HG02610 (cell line): ENCODE data around the gene MAP2K7.
"Not testable (repeated sequence)": the region's sequence is repeated elsewhere in the genome, so short reads cannot be mapped to it uniquely, and the experiment has no call there.

Experiments used
- ATAC-seq: cut with Tn5 transposase; IDR thresholded peaks from one replicate; pipeline ENCODE4 v1.9.1; 2021; ENCODE audit warnings: mild to moderate bottlenecking, moderate library complexity; ENCODE audit not compliant: unreplicated experiment

MAP2K7 gene

DNA sequence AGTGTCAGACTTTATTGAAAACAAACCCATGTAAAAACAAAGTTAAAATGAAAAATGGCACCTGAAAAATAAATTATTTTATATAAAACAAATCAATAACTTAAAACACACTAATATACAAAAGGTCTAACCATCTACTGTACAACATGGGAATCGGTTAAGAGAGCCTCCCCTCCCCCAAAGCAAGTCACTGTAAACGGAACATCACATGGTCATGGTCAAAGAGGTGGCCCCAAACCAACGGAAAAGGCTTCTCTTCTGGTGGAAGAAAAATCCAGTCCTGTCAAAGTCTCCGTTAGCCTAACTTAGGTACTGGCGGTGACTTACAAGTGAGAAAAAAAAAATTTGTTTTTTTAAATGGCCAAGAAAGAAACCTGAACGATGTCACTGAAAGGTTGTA is 55.5 kb downstream of the MAP2K7 start:
- ATAC-seq: no peak

DNA sequence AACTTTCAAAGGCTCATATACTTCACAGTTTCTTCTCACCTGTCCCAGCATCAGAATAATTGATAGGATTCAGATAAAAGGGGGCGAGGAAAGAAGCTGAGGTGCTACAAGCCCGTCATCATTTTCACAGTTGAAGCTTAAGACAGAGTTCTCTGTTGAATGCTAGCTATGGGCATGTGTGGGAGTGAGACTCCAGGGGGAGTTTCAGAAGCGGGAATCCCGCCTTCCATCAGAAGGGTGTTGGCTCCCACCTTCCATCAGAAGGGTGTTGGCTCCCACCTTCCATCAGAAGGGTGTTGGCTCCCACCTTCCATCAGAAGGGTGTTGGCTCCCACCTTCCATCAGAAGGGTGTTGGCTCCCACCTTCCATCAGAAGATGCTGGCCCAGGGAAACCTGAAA is 57.4 kb downstream of the MAP2K7 start:
- not testable (repeated sequence) for ATAC-seq

DNA sequence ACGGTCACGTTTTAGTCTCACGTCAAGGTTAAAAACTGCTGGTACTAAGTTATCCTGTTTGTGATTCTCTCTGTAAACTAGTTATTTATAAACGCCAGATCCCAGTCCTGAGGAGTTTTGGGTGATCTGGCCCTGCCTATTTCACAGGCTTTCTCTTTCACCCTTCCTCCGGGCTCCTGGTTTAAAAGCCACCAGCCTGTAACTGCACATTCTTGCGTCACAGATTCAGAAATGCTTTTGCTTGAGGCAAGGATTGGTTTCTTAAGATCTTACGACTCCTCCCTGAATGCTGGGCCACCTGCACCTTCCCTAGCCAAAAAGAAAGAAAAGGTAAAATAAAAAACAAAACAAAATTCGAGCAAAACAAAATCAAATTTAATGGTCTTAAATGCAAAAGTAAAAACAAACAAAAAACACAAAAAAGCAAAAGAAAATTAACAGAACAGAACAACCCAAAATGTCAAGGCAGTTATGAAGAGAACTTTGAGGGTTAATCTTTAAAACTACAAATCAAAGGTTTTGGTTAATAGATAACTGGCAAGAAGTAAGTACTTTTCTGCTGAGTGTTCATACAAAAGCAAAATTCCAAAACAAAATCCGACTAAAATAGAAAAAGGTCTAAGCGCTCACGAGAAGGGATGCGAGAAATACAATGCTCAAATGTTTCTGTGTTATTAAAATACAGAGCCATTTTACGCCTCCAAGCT is 58.4 kb downstream of the MAP2K7 start:
- ATAC-seq: no peak

DNA sequence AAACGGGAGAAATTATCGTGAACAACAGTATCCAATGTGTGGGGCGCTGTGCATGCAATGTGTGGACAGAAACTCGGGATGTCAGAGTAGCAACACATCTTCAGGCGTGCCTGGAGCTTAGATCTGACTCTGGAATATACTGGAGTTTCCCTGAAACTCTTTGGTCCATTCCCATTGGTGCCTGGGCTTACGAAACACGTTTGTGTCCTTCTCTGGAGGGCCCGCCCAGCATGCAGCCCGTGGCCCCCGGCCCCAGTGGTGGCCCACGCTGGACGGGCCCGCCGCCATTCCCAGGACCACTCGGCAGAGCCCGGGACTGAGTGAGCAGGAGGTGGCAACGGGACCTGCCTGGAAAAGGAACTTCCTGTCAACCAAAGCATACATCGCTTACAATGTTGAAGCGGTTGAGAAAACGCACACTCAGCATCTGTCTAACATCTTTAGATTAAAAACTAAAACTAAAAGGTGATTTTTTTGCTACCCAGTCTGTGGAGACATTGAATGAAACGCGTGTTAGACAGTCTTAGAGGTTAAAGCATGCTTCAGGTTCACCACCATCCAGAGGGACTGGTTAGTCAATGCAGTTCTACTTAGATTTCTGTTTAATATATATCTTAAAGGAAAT is 59.1 kb downstream of the MAP2K7 start:
- no peak for ATAC-seq

DNA sequence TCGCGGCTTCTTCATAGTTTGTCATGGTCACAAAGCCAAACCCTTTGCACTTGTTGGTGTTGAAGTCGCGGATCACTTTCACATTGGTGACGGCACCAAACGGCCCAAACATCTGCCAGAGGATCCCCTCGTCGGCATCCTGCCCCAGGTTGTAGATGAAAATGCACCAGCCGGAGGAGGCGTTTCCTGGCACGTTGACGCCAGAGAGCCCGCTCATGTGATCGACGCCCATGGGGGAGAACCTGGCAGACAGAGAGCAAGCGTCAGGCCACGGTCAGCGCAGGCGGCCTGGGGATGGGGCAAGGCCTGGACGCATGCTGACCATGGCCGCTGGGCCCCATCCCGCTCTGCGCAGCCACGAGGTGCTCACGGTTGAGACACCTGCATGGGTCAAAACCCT is 59.9 kb downstream of the MAP2K7 start:
- no peak for ATAC-seq
